ENCODE measurements around the gene MOG. TPM values are rescaled to one million over a fixed set of nuclear protein-coding genes. Genes with fewer than 3 reads are reported as not detected.
A peak's percentile ranks its signal among the peaks of the same experiment; 100 is the strongest.

MOG gene
- total RNA-seq, 4 donors from 2014 or later = not detected

GRCh38 chr6:29629571-29629970 lies 27.3 kb upstream of the MOG start:
- no peak for ATAC-seq (ENCODE audit: low FRiP score)
- TF ChIP-seq CTCF (IDR thresholded peaks at IDR 0.05) = no peak
- no peak for DNase-seq (ENCODE audit: low spot score)

- DNase-seq (ENCODE audit: low spot score) (no peak), ATAC-seq (ENCODE audit: low FRiP score) (no peak)
- TF ChIP-seq CTCF (IDR thresholded peaks at IDR 0.05) = no peak
These were observed 26.6 kb upstream of the MOG start for GRCh38 chr6:29630315-29630714.

- DNase-seq (ENCODE audit: low spot score) (no peak), ATAC-seq (ENCODE audit: low FRiP score) (no peak)
- TF ChIP-seq CTCF (IDR thresholded peaks at IDR 0.05) = no peak
These were observed 25.6 kb upstream of the MOG start for GRCh38 chr6:29631209-29631810.

GRCh38 chr6:29631860-29632731 lies 24.8 kb upstream of the MOG start:
- ATAC-seq (ENCODE audit: low FRiP score) (peak; percentile 42), DNase-seq (ENCODE audit: low spot score) (no peak)
- TF ChIP-seq CTCF (IDR thresholded peaks at IDR 0.05) = no peak

- DNase-seq (ENCODE audit: low spot score) (peak; percentile 36), ATAC-seq (ENCODE audit: low FRiP score) (peak; percentile 91)
- TF ChIP-seq CTCF (IDR thresholded peaks at IDR 0.05) = no peak
These were observed 23.9 kb upstream of the MOG start, which contains the start of gene GABBR1 for GRCh38 chr6:29632789-29633533. Gene GABBR1, minus strand, starts transcription at chr6:29633183. Its CDS starts 798 bp downstream, at chr6:29632385.

- TF ChIP-seq CTCF (IDR thresholded peaks at IDR 0.05) = no peak
- DNase-seq (ENCODE audit: low spot score) (no peak), ATAC-seq (ENCODE audit: low FRiP score) (no peak)
These were observed 23.4 kb upstream of the MOG start for GRCh38 chr6:29633534-29633905.

Data from omental fat pad (tissue), 4 donors.